DND-41 (cell line): ENCODE measurements around the gene GBA2.

Source experiments
- ATAC-seq: fragments of 200-7000 bp; cut with Tn5 transposase; 3 replicates; pipeline ENCODE4 v1.9.1; 2021; ENCODE audit warnings: low read depth; ENCODE audit not compliant: insufficient read depth
- DNase-seq: peaks from one replicate; pipeline ENCODE4 v3.0.0-alpha.2; 2020
- H2AFZ ChIP-seq: 2 replicates; pipeline ENCODE4 v1.6.0; 2012; ENCODE audit warnings: low read depth, low read length
- H3K27ac ChIP-seq: 2 replicates; pipeline ENCODE4 v1.5.1; 2012; ENCODE audit warnings: low read length, inconsistent platforms
- H3K27me3 ChIP-seq: fragments of 200-600 bp; sonication (generic); 2 replicates; pipeline ENCODE4 v1.6.0; 2012; ENCODE audit warnings: low read length, mild to moderate bottlenecking, inconsistent platforms; ENCODE audit not compliant: insufficient read depth, poor library complexity
- H3K36me3 ChIP-seq: 2 replicates; pipeline ENCODE4 v1.5.1; 2012; ENCODE audit warnings: low read length, inconsistent platforms; ENCODE audit not compliant: insufficient read depth
- H3K4me1 ChIP-seq: 2 replicates; pipeline ENCODE4 v1.5.1; 2012; ENCODE audit warnings: mild to moderate bottlenecking, low read length; ENCODE audit not compliant: insufficient read depth
- H3K4me2 ChIP-seq: 2 replicates; pipeline ENCODE4 v1.6.0; 2012; ENCODE audit warnings: mild to moderate bottlenecking, moderate library complexity, low read length, inconsistent platforms; ENCODE audit not compliant: insufficient read depth
- H3K4me3 ChIP-seq, 2 experiments: fragments of 200-600 bp in 1 of 2; shearing (Covaris generic) in 1 of 2; 2 replicates each; pipeline ENCODE4 v1.5.1; 2012 to 2016; ENCODE audit warnings: inconsistent platforms in 2 of 2, low read length in 2 of 2, mild to moderate bottlenecking in 2 of 2, low read depth in 1 of 2, moderate library complexity in 1 of 2
- H3K79me2 ChIP-seq: 2 replicates; pipeline ENCODE4 v1.6.0; 2012; ENCODE audit warnings: low read length, inconsistent platforms; ENCODE audit not compliant: insufficient read depth
- H3K9ac ChIP-seq: 2 replicates; pipeline ENCODE4 v1.6.0; 2012; ENCODE audit warnings: low read depth, mild to moderate bottlenecking, inconsistent platforms, low read length, moderate library complexity
- H3K9me3 ChIP-seq: 2 replicates; pipeline ENCODE4 v1.5.1; 2012; ENCODE audit warnings: low read length, moderate library complexity, mild to moderate bottlenecking, inconsistent platforms; ENCODE audit not compliant: insufficient read depth, severe bottlenecking
- H4K20me1 ChIP-seq: 2 replicates; pipeline ENCODE4 v1.6.0; 2012; ENCODE audit warnings: low read length; ENCODE audit not compliant: insufficient read depth
- EZH2 ChIP-seq: IDR thresholded peaks from 3 replicates; pipeline ENCODE4 v1.6.1; 2012; ENCODE audit warnings: borderline replicate concordance, low read depth, mild to moderate bottlenecking, moderate library complexity, low read length, inconsistent platforms; ENCODE audit not compliant: severe bottlenecking
- TF ChIP-seq, protein P1 (sequence below): IDR thresholded peaks from 2 replicates; pipeline ENCODE4 v1.5.1; 2012; ENCODE audit warnings: borderline replicate concordance, low read length, moderate library complexity, mild to moderate bottlenecking; ENCODE audit not compliant: poor library complexity, severe bottlenecking; ENCODE audit errors: extremely low read depth

GBA2 gene

DNA sequence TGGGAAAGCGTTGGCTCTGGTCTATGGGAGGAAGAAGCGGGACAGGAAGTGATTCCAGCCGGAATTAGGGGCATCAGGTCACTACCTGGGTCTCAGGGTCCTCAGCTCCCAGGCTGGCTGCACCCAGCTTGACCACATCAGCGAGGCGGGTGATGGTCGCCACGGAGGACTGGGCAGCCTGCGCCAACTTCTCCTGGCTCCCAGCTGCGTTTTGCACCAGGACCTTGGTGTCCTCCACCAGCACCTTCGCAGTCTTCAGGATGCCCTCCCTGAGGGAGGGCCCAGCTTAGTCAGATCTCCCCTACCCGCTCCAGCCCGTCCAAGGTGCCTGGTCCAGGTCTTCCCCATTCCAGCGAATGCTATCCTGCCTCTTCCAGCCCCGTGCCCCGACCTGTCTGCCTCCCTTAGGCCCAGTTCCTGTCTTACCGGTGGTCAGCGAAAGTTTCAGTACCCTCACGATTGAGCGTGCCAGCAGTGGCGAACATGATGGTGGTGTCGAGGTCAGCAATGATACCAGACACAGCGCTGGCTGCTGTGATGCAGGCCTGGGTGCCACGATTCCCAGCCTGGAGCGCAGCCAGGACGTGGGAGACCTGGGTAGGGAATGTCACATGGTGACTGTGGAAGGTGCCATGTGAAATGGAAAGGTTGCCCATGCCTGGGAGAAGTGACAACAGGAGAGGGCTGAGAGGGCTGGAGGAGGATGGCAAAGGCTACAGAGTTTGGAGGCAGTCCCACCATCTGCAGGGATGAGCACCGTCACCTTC lies 44.9 kb downstream of the GBA2 start:
- TF ChIP-seq, protein P1, sequence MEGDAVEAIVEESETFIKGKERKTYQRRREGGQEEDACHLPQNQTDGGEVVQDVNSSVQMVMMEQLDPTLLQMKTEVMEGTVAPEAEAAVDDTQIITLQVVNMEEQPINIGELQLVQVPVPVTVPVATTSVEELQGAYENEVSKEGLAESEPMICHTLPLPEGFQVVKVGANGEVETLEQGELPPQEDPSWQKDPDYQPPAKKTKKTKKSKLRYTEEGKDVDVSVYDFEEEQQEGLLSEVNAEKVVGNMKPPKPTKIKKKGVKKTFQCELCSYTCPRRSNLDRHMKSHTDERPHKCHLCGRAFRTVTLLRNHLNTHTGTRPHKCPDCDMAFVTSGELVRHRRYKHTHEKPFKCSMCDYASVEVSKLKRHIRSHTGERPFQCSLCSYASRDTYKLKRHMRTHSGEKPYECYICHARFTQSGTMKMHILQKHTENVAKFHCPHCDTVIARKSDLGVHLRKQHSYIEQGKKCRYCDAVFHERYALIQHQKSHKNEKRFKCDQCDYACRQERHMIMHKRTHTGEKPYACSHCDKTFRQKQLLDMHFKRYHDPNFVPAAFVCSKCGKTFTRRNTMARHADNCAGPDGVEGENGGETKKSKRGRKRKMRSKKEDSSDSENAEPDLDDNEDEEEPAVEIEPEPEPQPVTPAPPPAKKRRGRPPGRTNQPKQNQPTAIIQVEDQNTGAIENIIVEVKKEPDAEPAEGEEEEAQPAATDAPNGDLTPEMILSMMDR, result no peak
- no peak for TF ChIP-seq EZH2
- Histone ChIP-seq H3K9ac (no peak overlapping the region), H4K20me1 (no peaks in the 10 kb centered on the region), H3K4me3 (no peak overlapping the region), H3K36me3 (peaks cover 96% of the 10 kb centered on the region), H3K4me2 (no peak overlapping the region), H3K27ac (no peak overlapping the region), H3K4me1 (no peaks in the 10 kb centered on the region), H3K9me3 (no peaks in the 10 kb centered on the region), H3K27me3 (no peaks in the 10 kb centered on the region), H2AFZ (no peak overlapping the region), H3K79me2 (no peaks in the 10 kb centered on the region)
- ATAC-seq, result no peak
- no peak for DNase-seq

DNA sequence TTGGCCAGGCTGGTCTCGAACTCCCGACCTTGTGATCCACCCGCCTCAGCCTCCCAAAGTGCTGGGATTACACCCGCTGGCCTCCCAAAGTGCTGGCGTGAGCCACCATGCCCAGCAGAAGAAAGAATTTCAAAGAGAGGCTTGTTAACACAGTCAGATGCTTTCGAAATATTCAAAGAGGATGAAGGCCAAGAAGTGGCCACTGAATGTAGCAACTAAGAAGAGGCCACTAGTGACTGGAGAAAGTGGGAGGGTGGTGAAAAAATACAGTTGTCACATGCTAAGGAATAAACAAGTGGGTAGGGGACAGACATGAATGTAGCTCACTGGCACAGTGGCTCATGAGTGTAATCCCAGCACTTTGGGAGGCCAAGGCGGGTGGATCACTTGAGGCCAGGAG lies 46.3 kb downstream of the GBA2 start:
- ATAC-seq, result no peak
- Histone ChIP-seq H2AFZ (no peak overlapping the region), H3K4me1 (no peaks in the 10 kb centered on the region), H3K9ac (no peak overlapping the region), H3K79me2 (no peaks in the 10 kb centered on the region), H3K4me3 (no peak overlapping the region), H3K36me3 (peaks cover 98% of the 10 kb centered on the region), H3K9me3 (no peaks in the 10 kb centered on the region), H3K27ac (no peak overlapping the region), H4K20me1 (no peaks in the 10 kb centered on the region), H3K4me2 (no peak overlapping the region), H3K27me3 (no peaks in the 10 kb centered on the region)
- TF ChIP-seq, protein P1, result no peak
- TF ChIP-seq EZH2, result no peak
- DNase-seq, result no peak

DNA sequence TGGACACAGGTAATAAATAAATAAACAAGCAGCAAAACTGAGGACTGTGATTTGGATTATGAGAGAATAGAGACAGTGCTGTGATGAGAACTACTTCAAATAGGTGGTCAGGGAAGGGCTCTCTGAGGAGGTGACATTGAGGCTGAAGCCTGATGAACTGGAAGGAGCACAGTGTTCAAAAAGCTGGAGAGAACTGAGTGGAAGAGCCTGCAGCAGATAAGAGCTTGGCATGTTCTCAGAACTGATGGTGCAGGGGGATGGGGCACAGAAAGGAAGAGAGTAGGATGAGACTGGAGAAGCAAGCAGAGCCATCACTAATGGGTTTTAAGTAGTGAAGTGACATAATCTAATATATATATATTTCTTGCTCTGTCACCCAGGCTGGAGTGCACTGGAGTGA lies 48.1 kb downstream of the GBA2 start:
- Histone ChIP-seq H3K79me2 (no peaks in the 10 kb centered on the region), H3K27ac (no peak overlapping the region), H4K20me1 (no peaks in the 10 kb centered on the region), H3K4me1 (no peaks in the 10 kb centered on the region), H3K36me3 (peaks cover 98% of the 10 kb centered on the region), H2AFZ (no peak overlapping the region), H3K4me3 (no peak overlapping the region), H3K4me2 (no peak overlapping the region), H3K9me3 (no peaks in the 10 kb centered on the region), H3K9ac (no peak overlapping the region), H3K27me3 (no peaks in the 10 kb centered on the region)
- ATAC-seq (no peak), DNase-seq (no peak)
- TF ChIP-seq, protein P1, result no peak
- no peak for TF ChIP-seq EZH2
